Activated CD4-positive, alpha-beta T cell treated with anti-CD3 and anti-CD28 coated beads, Interleukin-2, amount 50 U/mL, for 16 hours (primary cell): Measurements from ENCODE around the gene EPHB4.

Experiments
- DNase-seq: peaks from one replicate; pipeline ENCODE4 v3.0.0-alpha.2; 2020

Gene EPHB4

GRCh38 chr7:100854146-100854895, 27.0 kb upstream of the EPHB4 start:
- no peak for DNase-seq

GRCh38 chr7:100852048-100852872, 24.9 kb upstream of the EPHB4 start, which contains the start of gene SLC12A9:
Gene SLC12A9, plus strand, starts transcription at chr7:100852713. Its CDS starts 1,485 bp downstream, at chr7:100854198.
- peak; percentile 88 for DNase-seq

DNA sequence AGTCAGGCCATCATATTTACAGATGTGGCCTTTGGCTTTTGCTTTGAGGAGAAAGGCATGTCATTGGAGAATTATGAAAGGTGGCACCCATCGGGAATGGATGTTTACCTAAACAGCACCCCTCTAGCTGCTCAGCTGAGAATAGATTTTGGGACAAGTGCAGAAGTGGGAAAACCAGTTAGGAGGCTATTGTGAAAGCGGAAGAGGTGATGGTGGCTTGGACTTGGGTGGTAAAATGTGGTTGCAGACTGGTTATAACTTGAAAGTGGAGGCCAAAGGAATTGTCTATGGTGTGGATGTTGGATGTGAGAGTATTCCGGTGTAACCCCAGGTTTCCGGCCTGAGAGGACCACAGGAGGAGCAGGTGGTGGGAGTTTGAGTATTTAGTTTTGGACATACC, 20.0 kb upstream of the EPHB4 start:
- DNase-seq, result no peak

DNA sequence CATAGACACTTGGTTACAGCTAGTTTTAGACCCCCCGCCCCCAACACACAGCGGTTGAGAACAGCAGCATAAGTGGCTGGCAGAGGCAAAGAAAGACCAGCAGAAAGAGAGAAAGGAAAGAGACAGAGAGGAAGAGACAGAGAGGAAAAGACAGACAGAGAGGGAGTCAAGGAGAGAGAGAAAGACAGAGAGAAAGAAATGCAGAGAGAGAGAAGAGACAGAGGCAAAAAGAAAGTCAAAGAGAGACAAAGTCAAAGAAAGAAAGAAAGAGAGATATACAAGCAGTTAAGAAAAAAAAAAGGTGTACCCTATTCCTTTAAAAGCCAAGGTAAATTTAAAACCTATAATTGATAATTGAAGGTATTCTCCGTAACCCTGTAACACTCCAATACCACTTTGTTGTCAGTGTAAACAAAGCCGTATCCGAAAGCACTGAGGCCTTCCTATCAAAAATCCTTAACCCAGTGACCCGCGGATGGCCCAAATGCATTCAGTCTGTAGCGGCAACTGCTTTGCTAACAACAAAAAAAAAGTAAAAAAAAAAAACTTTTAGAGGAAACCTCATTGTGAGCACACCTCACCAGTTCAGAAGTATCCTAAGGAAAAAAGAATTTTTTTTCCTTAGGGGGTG, 13.3 kb upstream of the EPHB4 start:
- DNase-seq, result no peak

DNA sequence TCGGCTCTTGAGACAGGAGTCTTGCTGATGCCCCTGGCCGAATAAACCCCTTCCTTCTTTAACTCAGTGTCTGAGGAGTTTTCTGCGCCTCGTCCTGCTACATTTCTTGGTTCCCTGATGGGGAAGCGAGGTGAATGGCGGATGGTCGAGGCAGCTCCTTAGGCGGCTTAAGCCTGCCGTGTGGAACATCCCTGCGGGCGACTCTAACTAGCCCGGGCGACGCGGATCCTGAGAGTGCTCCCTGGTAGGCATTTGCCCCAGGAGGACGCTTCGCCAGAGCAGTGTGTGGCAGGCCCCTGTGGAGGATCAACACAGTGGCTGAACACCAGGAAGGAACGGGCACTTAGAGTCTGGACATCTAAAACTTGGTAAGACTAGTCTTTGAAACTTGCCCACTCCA, 12.0 kb upstream of the EPHB4 start:
- DNase-seq, result no peak

DNA sequence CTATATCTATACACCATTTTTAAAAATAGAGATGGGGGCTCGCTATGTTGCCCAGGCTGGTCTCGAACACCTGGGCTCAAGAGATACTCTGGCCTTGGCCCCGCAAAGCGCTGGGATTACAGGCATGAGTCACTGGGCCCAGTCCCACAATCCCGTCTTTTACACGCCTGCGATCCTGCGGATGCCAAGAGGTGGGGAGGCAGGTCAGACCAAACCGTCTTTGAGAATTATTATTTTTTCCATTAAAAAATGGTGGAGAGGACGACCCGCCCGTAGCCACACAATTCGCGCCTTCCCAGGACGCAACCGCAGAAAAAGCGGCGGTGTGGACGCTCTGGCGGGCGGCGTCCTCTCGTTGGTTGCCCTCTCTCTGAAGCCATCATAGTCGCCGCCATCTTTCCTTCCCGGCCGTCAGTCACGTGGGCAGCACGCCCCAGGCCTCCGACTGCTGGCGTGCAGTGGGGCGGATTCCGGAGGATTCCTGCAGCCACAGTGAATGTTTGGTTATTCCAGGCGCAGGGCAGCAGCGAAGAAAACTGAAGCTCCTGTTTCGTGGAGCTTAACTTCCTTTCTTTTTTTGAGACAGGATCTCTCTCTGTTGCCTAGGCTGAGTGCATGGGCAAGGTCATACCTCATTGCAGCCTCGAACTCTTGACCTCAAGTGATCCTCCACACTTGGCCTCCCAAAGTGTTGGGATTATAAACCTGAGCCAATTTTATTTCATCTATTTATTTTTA, 9.9 kb upstream of the EPHB4 start:
- peak; percentile 88 for DNase-seq

- DNase-seq, result no peak
These were observed 9.4 kb upstream of the EPHB4 start for GRCh38 chr7:100836812-100837098.

DNA sequence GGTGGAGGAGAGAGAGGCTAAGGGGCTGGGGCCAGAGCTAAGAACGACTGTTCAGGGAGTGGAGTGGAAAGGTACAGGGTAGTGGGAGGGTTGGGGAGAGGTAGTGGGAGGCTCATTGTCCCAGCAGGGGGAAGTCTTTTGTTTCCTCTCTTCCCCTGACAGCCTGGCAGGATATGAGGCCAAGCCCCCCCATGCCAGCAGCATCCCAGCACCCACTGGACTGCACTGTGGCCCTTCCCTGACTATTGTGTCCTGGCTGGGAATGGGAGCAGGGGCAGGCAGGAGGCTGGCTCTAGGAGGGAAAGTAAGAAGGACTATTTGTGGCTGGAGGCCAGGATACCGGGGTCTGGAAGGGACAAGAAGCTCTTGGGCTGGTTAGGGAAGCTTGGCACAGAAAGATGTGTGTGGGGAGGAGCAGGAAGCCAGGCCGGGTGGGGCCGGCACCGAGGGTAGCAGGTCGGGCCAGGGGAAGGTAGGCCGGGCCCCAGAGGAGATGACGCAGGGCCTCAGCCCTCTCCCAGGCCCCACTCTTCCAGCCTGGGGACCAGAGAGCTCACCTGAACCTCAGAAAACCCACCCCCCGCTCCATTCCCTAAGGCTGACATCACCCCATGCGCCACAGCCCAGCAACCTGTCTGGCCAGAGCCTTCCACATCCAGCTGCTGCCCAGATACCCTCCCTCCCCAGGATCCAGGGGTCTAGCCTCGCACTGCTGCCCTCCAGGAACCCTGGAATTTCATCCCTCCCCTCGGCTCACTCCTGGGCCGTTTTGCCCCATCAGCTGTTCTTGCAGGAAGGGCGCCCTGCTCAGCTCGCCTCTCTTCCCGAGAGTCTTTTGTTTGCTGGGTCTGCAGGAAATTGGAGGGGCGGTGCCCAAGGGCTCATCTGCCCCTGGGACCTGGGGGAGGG, 8.8 kb upstream of the EPHB4 start:
- no peak for DNase-seq

GRCh38 chr7:100832281-100832633, 4.9 kb upstream of the EPHB4 start:
- no peak for DNase-seq

GRCh38 chr7:100830396-100830795, 3.1 kb upstream of the EPHB4 start:
- DNase-seq, result peak; percentile 28

DNA sequence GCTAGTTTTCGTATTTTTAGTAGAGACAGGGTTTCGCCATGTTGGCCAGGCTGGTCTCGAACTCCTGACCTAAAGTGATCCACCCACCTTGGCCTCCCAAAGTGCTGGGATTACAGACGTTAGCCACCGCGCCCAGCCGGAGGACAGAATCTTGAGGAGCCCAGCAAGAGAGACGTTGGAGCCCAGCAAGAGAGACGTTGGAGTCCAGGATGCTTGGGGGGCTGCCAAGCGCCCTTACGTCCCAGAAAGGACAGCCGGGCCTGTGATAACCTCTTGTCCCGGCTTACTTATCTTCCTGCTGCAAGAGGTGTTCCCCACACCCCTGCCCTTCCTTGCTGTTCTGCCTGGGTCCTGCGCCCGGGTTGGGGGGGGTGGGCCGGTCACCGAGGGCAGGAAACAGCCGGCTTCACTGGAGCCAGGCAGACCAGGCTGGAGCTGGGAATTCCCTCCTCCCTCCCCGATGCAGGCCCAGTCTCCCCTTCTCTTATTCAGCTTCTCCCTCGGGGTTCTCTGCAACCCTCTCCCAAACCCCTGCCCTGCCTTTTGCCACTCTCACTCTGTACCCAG, 1.9 kb upstream of the EPHB4 start:
- no peak for DNase-seq

DNA sequence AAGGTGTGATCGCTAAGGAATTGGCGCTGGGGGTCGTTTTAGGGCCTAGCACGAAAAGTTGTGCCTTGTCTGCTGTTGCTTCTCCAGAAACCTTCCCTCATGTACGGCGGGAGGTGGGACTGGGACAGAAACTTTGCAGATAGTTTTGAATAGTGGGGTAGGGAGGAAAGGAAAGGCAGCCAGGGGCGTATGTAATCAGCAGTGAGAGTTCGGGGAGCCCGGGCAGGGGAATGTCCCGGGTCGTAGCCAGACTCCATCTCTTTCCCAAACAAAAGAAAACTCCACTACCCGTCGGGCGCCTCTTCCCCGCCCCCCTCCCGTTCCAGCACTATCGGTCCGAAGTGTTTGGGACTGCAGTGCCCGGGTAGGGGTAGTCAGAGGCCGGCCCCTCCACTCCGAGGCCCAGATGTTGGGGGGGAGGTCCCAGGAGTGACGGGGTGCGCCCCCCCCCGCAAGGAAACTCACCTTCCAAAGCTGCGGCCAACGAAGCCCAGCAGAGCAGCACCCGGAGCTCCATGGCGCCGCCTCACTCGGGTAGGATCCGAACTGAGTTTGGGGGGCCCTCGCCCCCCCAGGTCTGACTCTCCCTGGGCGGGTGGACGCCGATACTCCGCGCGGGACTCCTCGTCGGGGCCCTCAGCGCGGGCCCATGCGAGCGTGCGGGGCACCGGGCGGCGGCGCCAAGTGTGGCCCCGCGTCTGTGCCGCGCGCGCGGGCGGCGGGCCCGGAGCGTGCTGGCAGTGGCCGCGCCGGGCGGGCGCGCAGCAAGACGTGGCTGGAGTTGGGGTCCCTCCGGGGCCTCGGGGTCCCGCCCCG, 601 bp downstream of the EPHB4 start:
- no peak for DNase-seq

DNA sequence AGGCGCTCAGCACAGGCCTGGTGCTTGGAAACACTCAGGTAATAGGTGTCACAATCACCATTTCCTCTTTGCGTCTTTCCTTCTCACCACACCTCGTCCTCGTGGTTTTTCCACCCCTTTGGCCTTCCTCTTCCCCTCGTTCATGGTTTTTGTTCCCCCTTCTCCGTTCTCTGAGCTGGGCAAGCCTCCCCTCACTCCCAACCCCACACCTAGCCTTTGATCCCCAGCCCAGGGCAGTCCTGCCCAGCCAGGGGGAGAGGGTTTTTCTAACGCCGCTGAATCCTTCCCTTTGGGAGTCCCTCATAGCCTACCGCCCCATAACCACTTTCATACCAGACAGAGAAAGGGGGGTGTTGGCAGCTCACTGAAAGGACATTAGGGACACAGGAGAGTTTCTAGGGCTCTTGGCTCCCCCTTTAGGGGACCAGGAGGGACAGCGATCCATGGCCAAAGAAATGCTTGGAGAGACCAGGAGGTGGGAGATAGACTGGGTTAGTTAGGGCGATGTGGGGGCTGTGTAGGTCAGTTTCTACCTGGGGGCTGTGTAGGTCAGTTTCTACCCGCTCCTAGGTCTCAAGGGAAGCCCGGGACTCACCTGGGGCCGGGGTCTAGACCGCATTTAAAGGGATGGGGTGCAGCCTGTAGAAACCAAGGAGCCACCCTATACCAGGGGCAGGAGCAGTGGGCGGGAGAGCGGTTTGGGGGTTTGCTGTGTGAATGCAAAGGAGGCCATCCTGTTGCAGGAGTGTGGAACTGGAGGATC, 1.4 kb downstream of the EPHB4 start:
- DNase-seq, result no peak

- no peak for DNase-seq
These were observed 2.1 kb downstream of the EPHB4 start for GRCh38 chr7:100825215-100825671.

DNA sequence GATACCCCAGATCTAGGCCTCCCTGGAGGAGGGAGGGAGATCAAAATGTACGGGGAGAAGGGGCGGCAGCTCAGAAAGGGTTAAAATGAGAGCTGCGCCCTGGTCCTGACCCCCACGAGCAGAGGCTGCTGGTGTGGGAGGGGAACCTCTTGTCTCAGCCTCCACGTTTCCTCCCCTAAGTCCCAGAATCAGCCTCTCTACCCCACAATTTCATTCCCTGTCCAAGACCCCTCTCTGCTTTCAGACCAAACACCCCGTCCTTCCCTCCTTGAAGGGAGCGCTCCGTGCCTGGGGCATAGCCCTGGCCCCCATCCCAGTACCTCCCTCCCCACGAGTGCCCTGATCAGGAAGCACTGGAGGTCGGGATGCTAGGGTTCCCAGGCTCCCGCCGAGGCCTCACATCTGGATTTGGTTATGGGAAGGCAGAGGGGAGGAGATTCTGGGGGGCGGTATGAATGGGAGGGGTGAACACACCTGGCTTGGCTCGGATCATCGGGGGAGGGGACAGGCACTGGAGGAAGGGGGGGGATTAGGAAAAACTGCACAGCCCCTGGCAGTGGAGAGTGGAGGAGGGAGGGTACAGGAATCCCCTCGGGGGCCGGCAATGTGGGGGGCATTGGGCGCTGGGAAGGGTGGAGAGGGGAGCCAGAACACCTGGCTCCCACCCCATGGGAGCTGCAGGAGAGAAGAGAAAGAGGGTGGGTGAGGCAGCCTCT, 2.7 kb downstream of the EPHB4 start:
- no peak for DNase-seq

GRCh38 chr7:100823534-100823933, 3.8 kb downstream of the EPHB4 start:
- DNase-seq, result no peak

DNA sequence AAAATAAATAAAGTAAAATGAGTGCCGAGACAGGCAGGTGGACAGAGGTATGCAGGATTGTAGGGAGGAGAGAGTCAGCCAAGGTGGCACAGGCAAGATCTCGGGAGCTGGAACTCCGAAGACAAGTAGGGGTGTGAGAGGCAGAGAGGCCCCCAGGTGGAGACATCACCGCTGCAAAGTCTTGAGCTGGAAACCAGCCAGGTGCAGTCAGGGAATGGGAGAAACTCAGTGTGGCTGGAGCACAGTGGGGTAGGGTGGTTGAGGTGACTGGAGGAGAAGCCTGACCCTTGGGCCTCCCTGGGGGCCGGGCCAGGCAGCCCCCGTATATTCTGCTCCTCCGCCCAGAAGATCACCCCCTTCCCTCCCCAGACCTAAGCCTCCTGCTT, 4.2 kb downstream of the EPHB4 start:
- DNase-seq, result no peak

DNA sequence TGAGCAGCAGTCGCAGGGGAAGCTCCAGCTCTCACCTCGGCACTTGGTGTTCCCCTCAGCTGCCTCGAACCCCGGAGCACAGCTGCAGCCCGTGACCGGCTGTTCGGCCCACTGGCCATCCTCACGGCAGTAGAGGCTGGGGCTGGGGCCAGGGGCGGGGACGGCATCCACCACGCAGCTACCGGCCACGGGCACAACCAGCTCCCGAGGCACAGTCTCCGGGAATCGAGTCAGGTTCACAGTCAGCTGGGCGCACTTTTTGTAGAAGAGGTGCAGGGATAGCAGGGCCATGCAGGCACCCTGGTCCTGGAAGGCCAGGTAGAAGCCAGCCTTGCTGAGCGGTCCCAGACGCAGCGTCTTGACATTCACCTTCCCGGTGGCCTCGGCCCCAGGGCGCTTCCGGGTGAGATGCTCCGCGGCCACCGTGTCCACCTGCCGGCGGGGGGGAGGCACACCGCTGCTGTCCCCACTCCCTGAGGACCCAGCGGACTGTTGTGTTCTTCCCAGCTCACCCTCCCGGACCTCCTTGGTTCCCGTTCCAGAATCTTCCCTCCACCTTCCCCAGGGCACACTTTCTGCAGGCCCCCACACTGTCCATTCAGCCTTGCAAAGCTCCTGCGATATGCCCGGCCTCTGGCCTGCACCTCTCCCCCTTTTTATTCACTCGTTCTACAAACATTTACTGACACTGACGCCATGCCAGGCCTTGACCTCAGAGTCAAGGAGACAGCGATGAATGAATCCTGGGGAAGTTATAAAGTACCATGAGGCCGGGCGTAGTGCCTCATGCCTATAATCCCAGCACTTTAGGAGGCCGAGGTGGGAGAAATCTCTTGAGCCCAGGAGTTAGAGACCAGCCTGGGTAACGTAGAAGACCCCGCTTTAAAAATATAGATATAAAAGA, 4.8 kb downstream of the EPHB4 start:
- no peak for DNase-seq
